BLaER1 treated with 17β-estradiol and CSF1 and Interleukin-3, amounts not matched to agents 10 nM and 100 nM (cell line): Measurements from ENCODE around the gene MESD.

Experiments
- H3K27ac ChIP-seq, 11 experiments: shearing (Covaris generic); formaldehyde crosslinking; 2 replicates each; pipeline ENCODE4 v1.8.1; 2022
- H3K27me3 ChIP-seq, 11 experiments: shearing (Covaris generic); formaldehyde crosslinking; 2 replicates each; pipeline ENCODE4 v1.8.1; 2022
- H3K36me3 ChIP-seq, 11 experiments: shearing (Covaris generic); formaldehyde crosslinking; 2 replicates each; pipeline ENCODE4 v1.8.1; 2022
- H3K4me1 ChIP-seq, 10 experiments: shearing (Covaris generic); formaldehyde crosslinking; 2 replicates each; pipeline ENCODE4 v1.8.1; 2022
- H3K4me2 ChIP-seq, 11 experiments: shearing (Covaris generic); formaldehyde crosslinking; 2 replicates each; pipeline ENCODE4 v1.8.1; 2022
- H3K4me3 ChIP-seq, 10 experiments: shearing (Covaris generic); formaldehyde crosslinking; 2 replicates each; pipeline ENCODE4 v1.8.1; 2022
- H3K9ac ChIP-seq, 11 experiments: shearing (Covaris generic); formaldehyde crosslinking; 2 replicates each; pipeline ENCODE4 v1.8.1; 2022
- H3K9me3 ChIP-seq, 11 experiments: shearing (Covaris generic); formaldehyde crosslinking; replicated peaks in 1 of 11; 2 replicates each; pipeline ENCODE4 v1.8.1; 2022
- H4K20me1 ChIP-seq, 11 experiments: shearing (Covaris generic); formaldehyde crosslinking; 2 replicates each; pipeline ENCODE4 v1.8.1; 2022
- Cebpa-rat ChIP-seq, 11 experiments: shearing (Covaris generic); IDR thresholded peaks; 2 replicates each; pipeline ENCODE4 v1.8.1; 2022

MESD gene

DNA sequence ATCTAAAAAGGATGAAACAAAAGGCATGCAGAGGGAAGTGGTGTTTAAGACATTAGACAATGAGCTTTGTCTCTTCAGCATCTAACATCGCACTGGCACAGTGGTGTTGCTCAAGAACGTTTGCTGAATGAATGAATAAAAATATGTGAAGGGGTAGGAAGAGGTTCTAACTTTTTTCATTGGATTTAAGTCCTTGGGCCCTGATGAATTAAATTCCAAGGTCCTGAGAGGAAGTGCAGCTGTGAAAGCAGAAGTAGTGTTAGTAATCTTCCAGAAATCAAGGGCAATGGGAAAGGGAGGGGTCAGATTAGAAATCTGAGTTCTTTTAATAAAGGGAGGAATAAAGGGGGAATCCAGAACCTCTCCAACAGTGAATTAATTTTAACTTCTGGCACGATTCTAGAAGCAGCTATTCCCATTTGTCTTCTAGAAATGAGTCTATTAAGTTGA lies 40.7 kb upstream of the MESD start:
- Histone ChIP-seq H4K20me1 (no peaks in the 10 kb centered on the region), H3K36me3 (no peaks in the 10 kb centered on the region), H3K9me3 (peaks cover 0 to 15% (median 0%) of the 10 kb centered on the region in 11 experiments; a peak in 7 of 22 replicates), H3K27ac (peak overlapping the region in 7 of 11 experiments; percentile 7 to 76 (median 65); a peak in 12 of 22 replicates), H3K27me3 (no peaks in the 10 kb centered on the region), H3K4me3 (peak overlapping the region in 1 of 10 experiments; percentile 11; a peak in 1 of 20 replicates), H3K9ac (peak overlapping the region in 3 of 11 experiments; percentile 14 to 55 (median 31); a peak in 4 of 22 replicates), H3K4me2 (peak overlapping the region in 9 of 11 experiments; percentile 13 to 87 (median 65); a peak in 17 of 22 replicates), H3K4me1 (peaks cover 0 to 90% (median 22%) of the 10 kb centered on the region in 10 experiments; a peak in 15 of 20 replicates)
- TF ChIP-seq Cebpa-rat (IDR thresholded peaks at IDR 0.05): no peak

DNA sequence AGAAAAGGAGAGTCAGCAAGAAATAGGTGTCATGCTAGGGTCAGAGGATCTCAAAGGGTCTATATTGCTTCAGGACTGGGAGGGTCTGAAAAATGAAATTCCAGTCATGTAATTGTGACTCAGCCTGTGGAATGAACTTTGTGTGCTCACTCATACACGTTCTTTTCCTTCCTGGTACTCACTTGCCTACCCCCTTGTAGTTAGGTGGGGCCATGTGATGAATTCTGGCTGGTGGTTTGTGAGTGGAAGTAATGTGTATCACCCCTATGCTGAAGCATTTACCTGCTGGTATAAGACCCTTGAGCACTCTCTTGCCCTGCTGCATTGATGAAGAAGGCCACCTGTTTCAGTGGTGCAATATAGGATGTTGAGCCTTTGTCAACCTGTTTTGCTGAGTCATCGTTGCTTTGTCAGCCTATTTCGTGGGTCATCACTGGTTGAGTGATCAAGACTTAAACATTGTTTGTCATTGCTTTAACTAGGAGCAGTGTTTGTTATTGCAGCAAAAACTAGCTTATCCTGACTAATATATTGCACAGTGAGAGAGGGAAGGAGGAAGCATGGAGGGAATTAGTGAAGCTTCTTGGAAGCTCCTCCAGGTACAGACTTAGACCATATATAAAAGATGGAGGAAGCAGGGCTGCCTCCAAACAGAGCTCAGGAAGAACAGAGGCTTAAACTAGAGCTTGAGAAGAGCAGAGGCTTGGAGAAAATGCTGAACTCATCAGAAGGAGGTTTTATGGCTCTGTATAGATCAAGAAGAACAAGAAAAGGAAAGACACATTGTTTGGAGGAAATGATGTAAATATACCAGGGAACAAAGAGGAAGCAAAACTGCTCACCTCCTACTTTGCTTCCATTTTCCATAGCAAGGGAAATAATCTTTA lies 40.0 kb upstream of the MESD start:
- Histone ChIP-seq H3K9me3 (peaks cover 0 to 15% (median 0%) of the 10 kb centered on the region in 11 experiments; a peak in 7 of 22 replicates), H3K9ac (peak overlapping the region in 4 of 11 experiments; percentile 14 to 55 (median 33); a peak in 6 of 22 replicates), H3K4me3 (peak overlapping the region in 1 of 10 experiments; percentile 10; a peak in 1 of 20 replicates), H3K4me2 (peak overlapping the region in 9 of 11 experiments; percentile 13 to 87 (median 65); a peak in 17 of 22 replicates), H4K20me1 (no peaks in the 10 kb centered on the region), H3K27me3 (no peaks in the 10 kb centered on the region), H3K4me1 (peaks cover 0 to 96% (median 25%) of the 10 kb centered on the region in 10 experiments; a peak in 15 of 20 replicates), H3K27ac (peak overlapping the region in 7 of 11 experiments; percentile 7 to 76 (median 65); a peak in 13 of 22 replicates), H3K36me3 (no peaks in the 10 kb centered on the region)
- TF ChIP-seq Cebpa-rat (IDR thresholded peaks at IDR 0.05): no peak

DNA sequence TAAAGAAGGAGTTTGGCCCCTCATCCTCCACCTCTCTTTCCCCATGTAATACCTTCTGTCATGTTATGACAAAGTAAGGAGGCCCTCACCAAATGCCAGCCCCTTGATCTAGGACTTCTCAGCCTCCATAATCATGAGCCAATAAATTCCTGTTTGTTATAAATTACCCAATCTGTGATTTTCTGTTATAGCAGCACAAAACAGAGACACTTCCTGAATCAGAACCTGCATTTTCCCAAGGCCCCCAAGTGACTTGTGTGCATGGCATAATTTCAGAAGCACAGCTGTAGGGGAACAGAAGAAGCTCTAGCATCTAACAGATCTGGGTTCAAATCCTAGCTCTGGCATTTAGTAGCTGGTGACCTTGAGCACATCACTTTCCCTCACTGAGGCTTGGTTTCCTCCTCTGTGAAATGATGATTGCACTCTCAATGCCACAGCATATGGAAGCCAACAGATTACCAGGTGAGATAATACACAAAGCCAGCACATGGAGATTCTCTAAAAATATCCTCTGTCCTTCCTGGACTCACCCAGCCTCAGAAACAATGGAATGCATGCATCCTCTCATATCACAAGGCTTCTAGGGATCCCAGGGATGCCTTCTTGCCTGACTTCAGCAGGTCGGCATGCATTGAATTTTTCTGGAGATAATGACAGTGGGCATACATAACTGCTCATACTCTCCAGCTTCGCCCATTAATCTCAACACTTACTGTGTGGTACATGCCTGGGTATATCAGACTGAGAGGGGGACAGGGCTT lies 37.4 kb upstream of the MESD start:
- Histone ChIP-seq H3K4me1 (peaks cover 0 to 97% (median 46%) of the 10 kb centered on the region in 10 experiments; a peak in 17 of 20 replicates), H3K27me3 (no peaks in the 10 kb centered on the region), H3K9me3 (peaks cover 0 to 15% (median 0%) of the 10 kb centered on the region in 11 experiments; a peak in 7 of 22 replicates), H3K36me3 (no peaks in the 10 kb centered on the region), H3K27ac (peak overlapping the region in 3 of 11 experiments; percentile 15 to 94 (median 36); a peak in 4 of 22 replicates), H3K4me3 (no peak overlapping the region), H4K20me1 (no peaks in the 10 kb centered on the region), H3K9ac (no peak overlapping the region), H3K4me2 (peak overlapping the region in 3 of 11 experiments; percentile 87; a peak in 6 of 22 replicates)
- TF ChIP-seq Cebpa-rat (IDR thresholded peaks at IDR 0.05): no peak

DNA sequence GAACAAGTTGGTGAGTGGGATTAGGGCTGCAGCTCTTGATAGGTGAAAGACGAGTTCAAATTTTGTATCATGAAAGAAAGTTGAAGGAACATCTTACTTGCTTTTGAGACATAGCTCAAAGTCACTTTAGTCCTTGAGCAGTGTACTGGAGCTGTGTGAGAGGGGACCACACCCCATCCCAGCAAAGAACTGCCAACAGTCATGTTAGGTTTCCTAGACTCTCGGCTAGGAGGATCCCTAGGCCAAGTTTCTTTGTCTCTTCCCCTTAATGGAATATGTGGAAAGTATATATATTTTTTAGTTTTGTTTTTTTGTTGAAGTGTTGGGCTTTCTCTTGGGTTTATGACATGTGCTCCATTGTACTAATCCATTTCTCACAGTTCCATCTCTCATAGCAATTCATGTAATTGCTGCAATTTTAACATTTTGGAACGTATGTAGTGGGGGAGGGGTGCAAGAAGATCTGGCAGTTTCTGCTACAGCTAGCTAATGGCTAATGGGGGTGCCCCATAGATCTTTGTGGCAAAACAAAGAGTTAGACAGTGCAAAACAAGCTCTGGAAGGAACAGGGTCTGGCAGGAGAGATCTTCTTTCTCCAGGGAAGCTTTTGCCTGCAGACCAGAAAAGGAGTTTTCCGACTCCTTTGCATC lies 36.2 kb upstream of the MESD start:
- Histone ChIP-seq H3K4me1 (peaks cover 0 to 97% (median 44%) of the 10 kb centered on the region in 10 experiments; a peak in 17 of 20 replicates), H3K4me2 (peak overlapping the region in 3 of 11 experiments; percentile 87; a peak in 6 of 22 replicates), H3K4me3 (no peak overlapping the region), H3K36me3 (no peaks in the 10 kb centered on the region), H3K9me3 (peaks cover 0 to 9% (median 0%) of the 10 kb centered on the region in 11 experiments; a peak in 5 of 22 replicates), H4K20me1 (no peaks in the 10 kb centered on the region), H3K9ac (0 out of 22 replicates have a peak overlapping the region, but pooled peaks of 1 of the 11 experiments have one; percentile 2), H3K27me3 (no peaks in the 10 kb centered on the region), H3K27ac (peak overlapping the region in 4 of 11 experiments; percentile 92 to 96 (median 94); a peak in 7 of 22 replicates)
- no peak for TF ChIP-seq Cebpa-rat (IDR thresholded peaks at IDR 0.05)

DNA sequence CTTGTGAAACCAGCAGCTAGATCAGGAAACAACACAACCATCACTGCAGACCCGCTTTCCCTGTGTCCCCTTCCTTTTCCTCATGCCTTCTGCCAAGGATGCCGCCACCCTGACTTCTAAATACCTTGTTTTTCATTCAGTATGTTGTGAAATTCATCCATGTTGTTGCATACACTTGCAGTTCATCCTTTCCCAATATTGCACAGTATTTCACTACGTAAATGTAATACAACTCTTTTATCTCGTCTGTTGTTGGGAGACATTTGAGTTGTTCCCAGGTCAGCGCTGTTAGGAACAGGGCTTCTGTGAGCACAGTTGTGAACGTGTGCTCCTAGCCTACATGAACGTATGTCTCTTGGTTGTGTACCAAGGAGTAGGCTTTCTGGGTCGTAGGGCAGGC lies 35.3 kb upstream of the MESD start:
- H3K36me3 ChIP-seq: no peaks in the 10 kb centered on the region
- peak overlapping the region in 3 of 11 experiments; percentile 78 to 85 (median 80); a peak in 4 of 22 replicates for H3K9ac ChIP-seq
- no peaks in the 10 kb centered on the region for H4K20me1 ChIP-seq
- H3K4me2 ChIP-seq: peak overlapping the region in 6 of 11 experiments; percentile 60 to 87 (median 87); a peak in 11 of 22 replicates
- H3K27ac ChIP-seq: peak overlapping the region in 5 of 11 experiments; percentile 83 to 96 (median 93); a peak in 10 of 22 replicates
- H3K4me3 ChIP-seq: no peak overlapping the region
- peaks cover 0 to 96% (median 37%) of the 10 kb centered on the region in 10 experiments; a peak in 17 of 20 replicates for H3K4me1 ChIP-seq
- TF ChIP-seq Cebpa-rat (IDR thresholded peaks at IDR 0.05): peak in 1 of 11 experiments; percentile 19; a peak in 1 of 22 replicates
- H3K9me3 ChIP-seq: peaks cover 0 to 9% (median 0%) of the 10 kb centered on the region in 11 experiments; a peak in 5 of 22 replicates
- H3K27me3 ChIP-seq: no peaks in the 10 kb centered on the region

DNA sequence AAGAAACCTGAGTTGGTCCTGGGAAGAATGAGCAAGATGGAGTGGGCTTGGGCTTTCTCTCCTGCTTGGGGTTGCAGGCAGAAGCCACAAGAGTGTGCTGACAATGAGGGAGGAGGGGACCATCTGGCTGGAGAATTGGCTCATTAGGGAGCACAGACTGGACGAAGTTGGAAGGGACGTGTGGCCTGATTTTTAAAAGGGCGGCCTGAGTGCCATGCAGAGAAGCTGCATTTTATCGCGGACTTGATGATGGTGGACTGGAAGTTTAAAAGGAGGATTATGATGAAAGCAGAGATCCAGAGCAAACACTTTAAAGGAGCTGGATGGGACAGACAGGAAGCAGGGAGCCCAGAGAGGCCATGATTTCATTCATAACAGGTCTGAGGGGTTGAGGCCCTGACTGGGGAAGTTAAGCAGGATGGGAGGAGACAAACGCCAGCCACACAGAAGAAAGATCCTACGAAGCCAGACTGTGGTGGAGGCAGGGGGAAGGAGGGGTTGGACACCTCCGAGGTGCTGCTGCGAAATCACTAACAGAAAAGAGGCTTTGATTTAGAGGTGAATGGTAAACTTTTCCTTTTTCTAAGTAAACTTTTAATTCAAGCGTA lies 34.8 kb upstream of the MESD start:
- Histone ChIP-seq H3K4me1 (peaks cover 0 to 93% (median 32%) of the 10 kb centered on the region in 10 experiments; a peak in 17 of 20 replicates), H3K9me3 (peaks cover 0 to 5% (median 0%) of the 10 kb centered on the region in 11 experiments; a peak in 3 of 22 replicates), H4K20me1 (no peaks in the 10 kb centered on the region), H3K27me3 (no peaks in the 10 kb centered on the region), H3K4me2 (peak overlapping the region in 8 of 11 experiments; percentile 40 to 87 (median 82); a peak in 16 of 22 replicates), H3K36me3 (no peaks in the 10 kb centered on the region), H3K27ac (peak overlapping the region in 10 of 11 experiments; percentile 10 to 96 (median 74); a peak in 18 of 22 replicates), H3K9ac (peak overlapping the region in 6 of 11 experiments; percentile 53 to 85 (median 78); a peak in 12 of 22 replicates), H3K4me3 (peak overlapping the region in 1 of 10 experiments; percentile 28; a peak in 1 of 20 replicates)
- no peak for TF ChIP-seq Cebpa-rat (IDR thresholded peaks at IDR 0.05)
